NCI-H345 (cell line): ENCODE data around the gene NATD1.

ENCODE experiments used
- DNase-seq: peaks from one replicate; lab custom pipeline; 2025; lab: John Stamatoyannopoulos, UW

Gene NATD1

GRCh38 chr17:21192414-21192813, 60.8 kb downstream of the NATD1 start:
- peak; percentile 38 for DNase-seq

GRCh38 chr17:21191698-21192097, 61.5 kb downstream of the NATD1 start:
- DNase-seq: no peak

DNA sequence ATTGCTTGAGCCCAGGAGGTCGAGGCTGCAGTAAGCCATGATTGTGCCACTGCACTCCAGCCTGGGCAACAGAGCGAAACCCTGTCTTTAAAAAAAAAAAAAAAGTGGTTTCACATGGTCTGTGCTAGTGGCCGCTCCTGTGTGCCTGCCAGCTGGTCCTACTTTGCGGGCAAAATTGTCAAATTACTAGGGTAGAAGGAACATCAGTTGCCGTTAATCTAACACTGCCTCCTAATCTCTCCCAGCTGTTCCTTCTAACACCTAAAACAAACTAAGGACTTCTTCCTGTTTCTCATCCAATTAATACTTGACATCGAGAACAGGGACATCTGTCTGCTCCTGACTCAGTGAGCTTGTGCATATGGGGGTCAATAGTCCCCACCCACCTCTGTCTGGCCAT, 63.1 kb downstream of the NATD1 start:
- no peak for DNase-seq

DNA sequence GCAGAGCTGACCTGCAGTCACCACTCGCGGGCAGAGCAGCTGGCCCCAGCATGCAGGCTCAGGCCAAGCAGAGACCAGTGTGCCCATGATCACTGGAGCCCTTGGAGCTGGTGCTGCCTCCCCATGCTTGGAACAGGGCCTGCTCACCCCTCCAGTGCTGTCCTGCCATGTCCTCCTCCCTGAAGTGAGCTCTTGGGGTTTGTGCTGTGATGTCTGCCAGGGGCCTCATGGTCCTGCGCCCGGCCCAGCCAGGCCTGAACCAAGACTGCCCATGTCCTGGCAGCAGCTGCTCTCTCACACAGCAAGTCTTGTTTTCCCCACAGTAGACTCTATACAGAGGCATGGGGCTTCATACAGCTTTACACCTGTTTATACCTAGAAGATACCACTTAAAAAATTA, 63.8 kb downstream of the NATD1 start:
- no peak for DNase-seq
